Loucy (cell line): Measurements from ENCODE around the gene IQSEC2.

Experiments used
- EZH2phosphoT487 ChIP-seq: fragments of 200-600 bp; IDR thresholded peaks from 2 replicates; pipeline ENCODE4 v1.6.1; 2018; ENCODE audit warnings: antibody characterized with exemption, mild to moderate bottlenecking, moderate library complexity, borderline replicate concordance
- TF ChIP-seq, protein P1 (sequence below): fragments of 200-600 bp; sonication (generic); conservative IDR thresholded peaks from 2 replicates; pipeline ENCODE4 v1.5.1; 2014; ENCODE audit warnings: mild to moderate bottlenecking, antibody characterized with exemption, low read length

DNA sequence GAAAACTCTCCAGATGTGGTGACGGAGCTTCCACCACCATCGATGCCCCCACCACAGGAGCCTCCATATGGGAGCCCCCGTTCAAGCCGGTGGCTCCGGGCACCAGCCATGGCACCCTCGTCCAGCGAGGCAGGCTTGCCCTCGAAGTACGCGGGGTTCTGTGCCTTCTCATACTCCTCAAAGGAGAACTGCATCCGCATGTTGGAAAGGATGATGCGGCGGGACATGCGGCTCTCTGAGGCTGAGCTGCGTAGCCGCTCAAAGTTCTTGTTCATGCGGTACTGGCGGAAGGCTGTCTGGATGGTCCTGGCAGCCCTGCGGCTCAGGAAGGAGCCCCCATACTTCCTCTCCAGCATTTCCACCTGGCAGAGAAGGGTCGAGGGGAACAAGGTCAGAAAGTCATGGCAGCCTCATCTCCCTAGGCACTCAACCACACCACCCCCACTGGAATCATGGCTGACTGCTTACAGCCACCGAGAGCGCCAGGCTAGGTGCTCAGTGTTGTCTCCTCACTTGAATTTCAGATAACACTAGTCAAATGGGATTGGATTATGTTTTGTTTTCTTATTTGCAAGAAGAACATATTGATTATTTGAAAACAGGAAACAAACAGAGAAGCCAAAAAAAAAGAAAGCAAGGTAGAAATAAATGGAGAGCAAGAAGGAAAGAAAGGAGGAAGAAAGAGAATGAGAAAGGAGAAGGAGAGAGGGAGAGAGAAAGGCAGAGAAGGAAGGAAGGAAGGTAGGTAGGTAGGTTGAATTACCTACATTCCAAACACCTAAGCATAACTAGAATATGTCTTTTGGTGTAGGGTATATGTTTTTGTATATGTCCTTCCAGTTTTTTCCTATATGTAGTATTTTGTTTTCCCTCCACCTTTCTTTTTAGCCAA is 26.6 kb downstream of the IQSEC2 start:
- TF ChIP-seq, protein P1, sequence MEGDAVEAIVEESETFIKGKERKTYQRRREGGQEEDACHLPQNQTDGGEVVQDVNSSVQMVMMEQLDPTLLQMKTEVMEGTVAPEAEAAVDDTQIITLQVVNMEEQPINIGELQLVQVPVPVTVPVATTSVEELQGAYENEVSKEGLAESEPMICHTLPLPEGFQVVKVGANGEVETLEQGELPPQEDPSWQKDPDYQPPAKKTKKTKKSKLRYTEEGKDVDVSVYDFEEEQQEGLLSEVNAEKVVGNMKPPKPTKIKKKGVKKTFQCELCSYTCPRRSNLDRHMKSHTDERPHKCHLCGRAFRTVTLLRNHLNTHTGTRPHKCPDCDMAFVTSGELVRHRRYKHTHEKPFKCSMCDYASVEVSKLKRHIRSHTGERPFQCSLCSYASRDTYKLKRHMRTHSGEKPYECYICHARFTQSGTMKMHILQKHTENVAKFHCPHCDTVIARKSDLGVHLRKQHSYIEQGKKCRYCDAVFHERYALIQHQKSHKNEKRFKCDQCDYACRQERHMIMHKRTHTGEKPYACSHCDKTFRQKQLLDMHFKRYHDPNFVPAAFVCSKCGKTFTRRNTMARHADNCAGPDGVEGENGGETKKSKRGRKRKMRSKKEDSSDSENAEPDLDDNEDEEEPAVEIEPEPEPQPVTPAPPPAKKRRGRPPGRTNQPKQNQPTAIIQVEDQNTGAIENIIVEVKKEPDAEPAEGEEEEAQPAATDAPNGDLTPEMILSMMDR, result no peak
- no peak for TF ChIP-seq EZH2phosphoT487
